GM18868 (cell line): ENCODE measurements around the gene LRWD1.
"Not testable (repeated sequence)": the region's sequence is repeated elsewhere in the genome, so short reads cannot be mapped to it uniquely, and the experiment has no call there.

Experiments
- ATAC-seq: cut with Tn5 transposase; IDR thresholded peaks from one replicate; pipeline ENCODE4 v1.9.1; 2021; ENCODE audit warnings: mild to moderate bottlenecking, moderate library complexity; ENCODE audit not compliant: unreplicated experiment

LRWD1 gene

DNA sequence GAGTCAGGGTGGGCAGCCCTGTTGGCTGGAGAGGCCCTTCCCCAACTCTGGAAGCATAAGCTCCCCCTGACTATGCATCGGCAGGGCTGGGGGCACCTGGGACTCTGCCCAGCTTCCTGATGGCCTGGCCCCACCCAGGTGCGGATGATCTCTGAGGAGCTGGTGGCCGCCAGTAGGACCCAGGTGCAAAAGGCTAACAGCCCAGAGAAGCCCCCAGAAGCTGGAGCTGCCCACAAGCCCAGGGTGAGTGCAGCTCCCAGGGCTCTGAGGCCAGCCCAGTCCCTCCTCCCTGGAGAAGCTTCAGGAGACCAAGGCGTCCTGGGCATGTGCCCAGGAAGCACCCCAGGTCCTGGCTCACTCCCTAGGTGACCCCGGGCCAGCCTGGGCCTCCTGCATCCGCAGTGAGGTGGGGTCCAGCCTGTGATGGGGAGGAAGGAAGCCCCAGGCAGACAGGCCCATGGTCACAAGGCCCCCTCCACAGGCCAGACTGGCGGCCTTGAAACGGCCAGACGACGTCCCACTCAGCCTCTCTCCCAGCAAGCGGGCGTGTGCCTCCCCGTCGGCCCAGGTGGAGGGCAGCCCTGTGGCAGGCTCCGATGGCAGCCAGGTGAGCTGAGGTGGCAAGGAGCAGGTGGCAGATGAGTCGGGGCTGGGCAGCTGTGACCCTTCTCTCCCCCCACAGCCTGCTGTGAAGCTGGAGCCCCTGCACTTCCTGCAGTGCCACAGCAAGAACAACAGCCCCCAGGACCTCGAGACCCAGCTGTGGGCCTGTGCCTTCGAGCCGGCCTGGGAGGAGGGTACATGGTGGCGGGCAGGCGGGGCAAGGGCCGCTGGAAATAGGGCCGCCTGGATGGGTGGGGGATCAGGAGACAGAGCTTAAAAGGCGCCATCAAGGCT is 3.0 kb downstream of the LRWD1 start:
- no peak for ATAC-seq

DNA sequence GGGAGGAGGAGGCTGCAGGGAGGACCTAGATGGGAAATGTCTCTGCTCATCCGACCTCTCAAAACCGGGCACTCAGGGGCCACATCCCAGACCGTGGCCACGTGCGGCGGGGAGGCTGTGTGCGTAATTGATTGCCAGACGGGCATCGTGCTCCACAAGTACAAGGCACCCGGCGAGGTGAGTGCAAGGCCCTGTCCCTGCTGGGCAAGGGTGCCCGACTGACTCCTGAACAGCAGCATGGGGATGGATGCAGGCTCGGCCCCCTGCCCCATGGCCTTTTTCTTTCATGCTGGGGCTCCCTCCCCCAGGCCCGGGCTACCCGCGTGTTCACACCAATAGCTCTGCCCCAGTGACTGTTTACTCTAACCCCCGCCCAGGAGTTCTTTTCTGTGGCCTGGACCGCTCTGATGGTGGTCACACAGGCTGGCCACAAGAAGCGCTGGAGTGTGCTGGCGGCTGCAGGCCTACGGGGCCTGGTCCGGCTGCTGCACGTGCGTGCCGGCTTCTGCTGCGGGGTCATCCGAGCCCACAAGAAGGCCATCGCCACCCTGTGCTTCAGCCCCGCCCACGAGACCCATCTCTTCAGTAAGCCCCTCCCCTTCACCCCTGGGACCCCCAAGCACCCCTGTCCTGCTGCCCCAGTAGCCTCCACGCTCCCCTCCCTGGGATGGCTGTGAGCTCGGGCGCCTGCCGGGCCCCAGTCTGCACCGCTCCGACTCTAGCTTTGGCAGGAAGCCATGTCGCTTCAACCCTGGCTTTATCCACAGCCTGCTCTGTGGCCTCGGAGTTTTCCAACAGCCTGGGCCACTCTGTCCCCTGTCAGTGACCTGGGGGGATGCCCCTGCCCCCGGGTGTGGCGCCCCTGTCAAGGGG is 3.9 kb downstream of the LRWD1 start:
- no peak for ATAC-seq

DNA sequence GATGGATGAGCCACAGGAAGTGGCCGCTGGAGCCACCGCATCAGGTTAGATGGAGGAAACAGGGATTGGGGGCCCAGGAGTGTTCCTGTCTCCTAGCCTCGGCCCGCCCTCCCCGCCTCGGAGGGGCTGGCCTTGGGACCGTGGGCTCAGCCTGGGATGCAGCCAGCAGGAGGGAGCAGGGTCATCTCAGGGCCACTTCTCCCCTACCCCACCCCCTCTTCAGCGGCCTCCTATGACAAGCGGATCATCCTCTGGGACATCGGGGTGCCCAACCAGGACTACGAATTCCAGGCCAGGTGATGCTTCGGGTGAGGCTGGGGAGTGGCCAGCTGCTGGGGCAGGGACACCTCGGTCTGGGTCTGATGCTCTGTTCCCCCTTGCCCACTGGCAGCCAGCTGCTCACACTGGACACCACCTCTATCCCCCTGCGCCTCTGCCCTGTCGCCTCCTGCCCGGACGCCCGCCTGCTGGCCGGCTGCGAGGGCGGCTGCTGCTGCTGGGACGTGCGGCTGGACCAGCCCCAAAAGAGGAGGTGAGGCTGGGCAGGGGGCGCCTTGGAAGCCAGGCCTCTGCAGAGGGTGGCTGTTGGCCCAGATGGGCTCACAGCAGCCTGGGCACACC is 4.7 kb downstream of the LRWD1 start:
- no peak for ATAC-seq

DNA sequence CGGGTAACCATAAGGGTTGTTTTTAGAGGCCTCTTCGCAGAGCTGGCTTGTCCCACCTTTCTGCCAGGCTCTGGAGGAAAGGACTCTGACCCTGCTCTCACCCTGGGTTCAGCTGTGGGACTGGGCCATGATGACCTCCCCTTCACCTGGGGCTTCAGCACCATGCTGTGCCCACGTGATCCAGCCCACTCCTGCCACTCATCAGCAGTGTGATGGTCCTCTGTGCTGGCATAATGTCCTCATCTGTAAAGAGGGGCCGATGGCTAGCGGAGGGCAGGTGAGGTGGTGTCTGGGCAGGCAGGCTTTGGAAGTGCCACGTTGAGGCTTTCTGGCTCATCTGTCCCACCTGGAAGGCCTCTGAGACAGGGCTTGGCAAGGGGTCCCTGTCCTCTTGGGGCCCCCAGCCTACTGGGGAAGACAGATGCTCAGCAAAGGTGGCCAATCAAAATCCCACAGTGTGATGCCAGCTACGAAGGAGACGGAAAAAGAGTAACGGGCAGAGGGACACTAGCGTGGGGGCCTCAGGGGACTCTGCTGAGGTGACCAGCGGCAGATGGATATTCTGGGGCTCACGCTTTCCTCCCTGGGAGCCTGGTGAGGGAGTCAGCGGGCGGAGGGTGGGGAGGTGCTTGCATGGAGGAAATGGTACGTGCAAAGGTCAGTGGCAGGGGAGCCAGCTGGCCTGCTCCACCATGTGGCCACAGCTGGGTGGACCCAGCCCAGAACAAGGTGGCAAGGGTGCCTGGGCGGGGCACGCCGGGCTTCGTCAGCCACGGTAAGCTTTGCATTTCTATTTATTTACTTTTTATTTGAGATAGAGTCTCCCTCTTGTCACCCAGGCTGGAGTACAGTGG is 5.4 kb downstream of the LRWD1 start:
- ATAC-seq = no peak

GRCh38 chr7:102471791-102472125 is 7.0 kb downstream of the LRWD1 start:
- no peak for ATAC-seq

DNA sequence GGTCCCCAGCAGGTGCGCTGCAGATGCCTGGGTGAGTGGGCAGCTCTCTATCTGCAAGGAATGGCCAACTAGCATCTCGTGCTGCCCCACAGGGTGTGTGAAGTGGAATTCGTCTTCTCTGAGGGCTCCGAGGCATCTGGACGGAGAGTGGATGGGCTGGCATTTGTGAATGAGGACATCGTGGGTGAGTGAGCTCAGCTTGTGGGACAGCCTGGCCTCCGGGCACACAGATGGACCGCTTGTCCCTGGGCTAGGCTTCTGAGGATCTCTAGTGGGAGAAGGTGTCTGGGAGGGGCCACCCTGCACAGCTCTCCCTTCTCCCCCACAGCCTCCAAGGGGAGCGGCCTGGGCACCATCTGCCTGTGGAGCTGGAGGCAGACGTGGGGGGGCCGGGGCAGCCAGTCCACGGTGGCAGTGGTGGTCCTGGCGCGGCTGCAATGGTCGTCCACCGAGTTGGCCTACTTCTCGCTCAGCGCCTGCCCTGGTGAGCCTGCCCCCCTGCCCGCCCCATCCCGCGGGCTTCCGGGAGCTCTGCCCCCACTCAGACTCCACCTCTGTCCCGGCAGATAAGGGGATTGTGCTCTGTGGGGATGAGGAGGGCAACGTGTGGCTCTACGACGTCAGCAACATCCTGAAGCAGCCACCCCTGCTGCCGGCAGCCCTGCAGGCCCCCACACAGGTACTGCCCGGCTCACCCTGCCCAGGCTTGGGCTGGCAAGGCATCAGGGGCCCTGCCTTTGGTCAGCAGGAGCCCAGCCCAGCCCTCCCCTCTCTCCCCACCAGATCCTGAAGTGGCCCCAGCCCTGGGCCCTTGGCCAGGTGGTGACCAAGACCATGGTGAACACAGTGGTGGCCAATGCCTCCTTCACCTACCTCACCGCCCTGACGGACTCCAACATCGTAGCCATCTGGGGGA is 7.6 kb downstream of the LRWD1 start:
- no peak for ATAC-seq

- no peak for ATAC-seq
These were observed 8.6 kb downstream of the LRWD1 start for GRCh38 chr7:102473271-102473991.

DNA sequence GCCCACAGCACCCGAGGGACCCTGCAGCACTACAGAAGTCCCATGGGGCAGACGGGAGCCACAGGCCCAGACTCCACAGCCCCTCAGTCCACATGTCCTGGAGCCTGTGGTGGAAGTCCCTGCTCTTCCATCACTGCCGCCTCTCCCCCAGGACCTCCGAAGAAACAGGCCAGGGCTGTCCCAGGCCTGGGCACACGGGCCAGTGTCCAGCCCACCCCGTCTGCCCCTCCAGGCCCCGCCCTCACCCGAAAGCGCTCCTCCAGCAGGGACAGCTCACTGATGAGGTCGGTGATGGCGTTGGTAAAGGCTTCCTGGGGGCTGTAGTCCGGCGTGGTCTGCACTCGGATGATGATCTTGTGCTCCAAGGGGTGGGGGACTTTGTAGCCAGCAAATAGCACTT is 9.3 kb downstream of the LRWD1 start:
- ATAC-seq = not testable (repeated sequence)

DNA sequence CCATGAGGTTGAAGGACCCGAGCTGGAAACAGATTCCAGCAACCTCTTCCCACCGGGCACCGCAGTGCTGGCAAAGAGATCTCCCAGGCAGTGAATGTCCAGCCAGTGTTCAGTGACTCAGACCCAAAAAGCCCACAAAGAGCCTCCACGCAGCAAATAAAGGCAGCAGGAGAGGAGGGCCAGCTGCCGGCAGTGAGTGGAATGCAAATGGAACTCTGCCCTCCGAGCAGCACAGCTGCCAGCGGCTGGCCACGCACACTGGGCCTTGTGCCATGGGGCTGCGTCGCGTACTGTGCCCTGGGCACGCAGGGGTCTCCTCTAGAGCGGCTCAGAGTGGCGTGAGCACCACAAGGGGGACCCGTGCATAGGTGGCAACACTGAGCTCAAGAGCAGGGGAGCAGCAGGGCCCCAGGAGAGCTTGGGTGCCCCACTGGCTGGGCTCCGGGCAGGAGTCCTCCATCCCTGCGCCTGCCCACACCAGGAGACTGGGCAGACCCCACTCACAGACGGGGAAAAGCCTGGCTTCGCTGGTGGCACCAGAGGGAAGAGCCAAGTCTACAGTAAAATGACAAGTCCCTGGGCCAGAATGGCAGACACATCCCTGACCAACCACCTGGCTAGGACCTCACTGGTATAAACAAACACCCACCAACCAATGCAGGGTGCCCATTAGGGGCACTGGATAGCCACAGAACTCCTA is 10.1 kb downstream of the LRWD1 start:
- not testable (repeated sequence) for ATAC-seq

DNA sequence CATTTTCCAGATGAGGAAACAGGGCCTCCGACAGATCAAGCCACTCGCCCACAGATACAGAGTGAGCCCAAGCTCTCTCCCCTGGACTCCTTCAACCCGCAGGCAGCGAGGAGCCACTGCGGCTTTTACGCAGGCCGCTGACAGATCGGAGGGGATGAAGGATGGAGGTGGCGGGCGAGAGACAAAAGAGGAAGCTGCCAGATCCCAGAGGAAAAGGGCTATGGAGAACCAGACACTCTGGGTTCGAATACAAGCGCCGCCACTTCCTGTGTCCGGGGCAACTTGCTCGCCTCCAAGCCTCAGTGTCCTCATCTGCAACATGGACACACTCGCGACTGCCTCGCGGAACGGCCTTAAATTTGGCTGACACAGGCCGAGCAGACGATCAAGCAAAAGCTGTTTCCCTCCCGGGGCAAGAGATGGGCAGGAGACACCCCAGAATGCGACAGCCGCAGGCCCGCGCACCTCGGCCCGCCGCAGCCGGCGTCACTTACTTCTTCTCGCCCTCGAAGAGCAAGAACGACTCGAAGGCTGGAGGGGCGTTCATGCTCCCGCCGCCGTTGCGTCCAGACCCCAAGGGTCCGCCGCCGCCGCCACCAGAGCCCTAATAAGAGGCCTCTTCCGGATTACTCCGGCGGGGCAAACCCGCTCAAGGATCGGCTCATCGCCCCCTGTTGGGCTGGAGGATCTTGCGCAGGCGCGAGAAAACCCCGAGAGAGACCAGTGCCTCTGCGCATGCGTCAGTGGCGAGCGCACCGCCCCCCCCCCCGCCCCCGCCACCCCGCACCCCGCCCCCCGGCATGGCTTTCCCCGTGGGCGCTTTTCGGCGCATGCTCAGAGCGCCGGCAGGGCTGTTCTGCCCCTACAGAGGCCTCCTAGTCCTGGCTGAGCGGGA is 13.8 kb downstream of the LRWD1 start, which contains the start of gene POLR2J:
Gene POLR2J (minus strand): TSS at position 609 of the 895 bp plus-strand sequence. CDS start 62 bp downstream, at position 547.
- peak; percentile 82 for ATAC-seq

DNA sequence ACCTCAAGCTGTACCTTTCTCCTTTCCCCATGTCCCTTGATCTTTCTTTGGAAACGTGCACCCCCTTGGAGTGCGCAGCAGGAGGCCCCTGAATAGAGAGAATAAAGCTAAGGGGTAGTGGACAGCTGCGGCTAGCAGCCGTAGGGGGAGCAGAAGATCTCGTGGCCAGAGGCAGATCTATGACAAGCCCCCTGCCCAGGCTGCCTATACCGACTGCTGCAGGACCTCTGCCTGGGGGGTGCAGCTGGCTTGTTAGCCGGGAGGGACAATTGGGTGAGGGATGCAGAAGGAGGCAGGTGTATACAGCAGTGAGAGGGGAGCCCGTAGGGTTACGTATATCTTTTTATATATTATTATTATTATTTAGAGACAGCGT is 14.4 kb downstream of the LRWD1 start:
- peak; percentile 30 for ATAC-seq

DNA sequence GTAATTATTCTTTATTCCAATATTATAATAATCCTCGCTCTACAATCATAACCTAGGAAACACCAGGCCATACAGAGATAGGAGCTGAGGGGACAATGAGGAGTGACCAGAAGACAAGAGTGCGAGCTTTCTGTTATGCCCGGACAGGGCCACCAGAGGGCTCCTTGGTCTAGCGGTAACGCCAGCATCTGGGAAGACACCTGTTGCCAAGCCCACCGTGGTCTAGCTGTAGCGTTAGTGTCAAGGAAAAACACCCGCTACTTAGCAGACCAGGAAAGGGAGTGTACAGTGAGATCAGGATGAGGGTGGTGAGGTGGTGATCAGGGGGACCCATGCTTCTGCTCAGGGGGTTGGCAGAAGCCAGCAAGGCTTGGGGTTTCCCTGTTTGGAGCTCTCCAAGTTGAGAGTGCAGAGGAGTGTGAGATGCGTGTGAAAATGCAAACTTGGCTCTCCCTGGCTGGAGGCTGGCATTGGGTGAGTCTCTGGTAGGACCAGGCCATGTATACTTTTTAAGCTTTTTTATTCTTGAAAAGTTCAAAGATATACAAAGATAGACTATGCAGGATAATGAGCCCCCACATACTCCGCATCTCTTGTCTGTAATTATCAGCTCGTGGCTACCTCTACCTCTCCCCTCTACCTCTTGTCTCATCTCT is 15.3 kb downstream of the LRWD1 start:
- ATAC-seq = not testable (repeated sequence)

DNA sequence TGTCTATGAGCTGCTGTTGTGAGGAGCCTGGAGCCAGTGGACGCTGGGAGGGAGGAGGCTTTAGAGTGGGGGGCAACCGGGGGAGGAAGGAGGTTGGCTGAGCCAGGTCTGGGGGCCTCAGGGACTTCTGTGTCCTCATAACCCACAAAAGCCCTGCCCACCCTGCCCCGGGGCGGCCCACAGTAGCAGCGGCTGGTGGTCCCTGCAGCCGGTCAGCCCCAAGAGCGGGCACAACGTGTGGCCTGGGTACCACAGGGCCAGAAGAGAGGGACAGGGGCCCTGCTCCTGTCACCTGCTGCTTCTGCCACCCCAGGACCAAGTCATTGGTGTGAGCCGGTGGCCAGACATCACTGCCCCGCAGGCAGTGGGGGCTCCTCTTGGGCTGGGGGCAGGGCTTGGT is 17.2 kb downstream of the LRWD1 start:
- ATAC-seq = not testable (repeated sequence)

DNA sequence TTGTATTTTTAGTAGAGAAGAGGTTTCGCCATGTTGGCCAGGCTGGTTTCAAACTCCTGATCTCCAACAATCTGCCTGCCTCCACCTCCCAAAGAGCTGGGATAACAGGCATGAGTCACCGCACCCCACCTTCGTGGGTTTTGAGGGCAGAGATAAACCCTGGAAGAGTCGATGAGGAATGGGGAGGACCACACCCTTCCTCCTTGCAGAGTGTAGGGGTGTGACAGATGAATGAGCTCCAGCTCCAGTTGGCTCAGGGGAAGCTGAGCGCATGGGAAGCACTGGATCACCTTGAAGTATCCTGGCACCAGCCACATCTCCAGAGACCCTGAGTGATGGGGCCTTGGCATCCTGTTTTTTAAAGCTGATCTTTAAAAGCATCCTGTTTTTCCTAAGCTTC is 19.5 kb downstream of the LRWD1 start:
- not testable (repeated sequence) for ATAC-seq

GRCh38 chr7:102490529-102491075 is 25.8 kb downstream of the LRWD1 start:
- peak; percentile 51 for ATAC-seq

DNA sequence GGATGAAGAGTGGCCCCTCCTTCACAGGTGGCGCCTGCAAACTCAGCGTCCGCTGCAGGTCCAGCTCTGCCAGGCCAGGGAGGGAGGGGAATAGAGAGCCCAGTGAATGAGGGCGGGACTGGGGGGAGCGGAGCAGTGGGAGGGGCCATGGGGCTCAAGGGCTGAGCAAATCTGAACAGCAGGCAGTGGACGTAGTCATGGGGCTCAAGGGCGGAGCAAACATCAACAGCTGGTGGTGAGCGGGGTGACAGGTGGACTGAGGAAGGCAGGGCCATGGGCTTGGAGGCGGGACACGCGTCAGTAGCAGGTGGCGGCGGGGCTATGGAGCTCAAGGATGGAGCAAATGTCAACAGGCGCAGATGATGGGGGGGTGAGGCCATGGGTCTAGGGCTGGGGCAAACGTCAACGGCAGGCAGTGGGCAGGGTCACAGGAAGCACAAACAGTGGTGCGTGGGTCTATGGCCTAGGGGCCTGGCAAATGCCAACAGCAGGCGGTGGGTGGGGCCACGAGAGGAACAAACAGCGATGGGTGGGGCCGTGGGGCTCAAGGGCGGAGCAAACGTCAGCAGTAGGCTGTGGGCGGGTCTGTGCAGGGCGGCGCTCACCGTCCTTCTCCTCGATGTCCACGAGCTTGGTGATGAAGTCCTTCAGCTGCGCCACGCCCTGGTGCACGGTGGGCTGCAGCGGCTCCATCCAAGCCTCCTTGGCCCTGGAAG is 28.6 kb downstream of the LRWD1 start:
- ATAC-seq = peak; percentile 53
